HG03342 (cell line): ENCODE data around the gene FRMD8.

Experiments
- ATAC-seq: cut with Tn5 transposase; IDR thresholded peaks from one replicate; pipeline ENCODE4 v1.9.1; 2021; ENCODE audit warnings: mild to moderate bottlenecking, moderate library complexity; ENCODE audit not compliant: unreplicated experiment

The FRMD8 gene

GRCh38 chr11:65434057-65434666 is 47.7 kb downstream of the FRMD8 start:
- no peak for ATAC-seq

- ATAC-seq = no peak
Observed at GRCh38 chr11:65434667-65435410, 48.4 kb downstream of the FRMD8 start.

- no peak for ATAC-seq
Observed at GRCh38 chr11:65435411-65435931, 49.0 kb downstream of the FRMD8 start.

GRCh38 chr11:65435981-65436411 is 49.6 kb downstream of the FRMD8 start:
- no peak for ATAC-seq

GRCh38 chr11:65436412-65437032 is 50.1 kb downstream of the FRMD8 start:
- ATAC-seq = no peak

- ATAC-seq = no peak
Observed at GRCh38 chr11:65437436-65438227, 51.2 kb downstream of the FRMD8 start.

- no peak for ATAC-seq
Observed at GRCh38 chr11:65438257-65439151, 52.1 kb downstream of the FRMD8 start.

GRCh38 chr11:65439331-65440181 is 53.1 kb downstream of the FRMD8 start:
- no peak for ATAC-seq

GRCh38 chr11:65440831-65441499 is 54.5 kb downstream of the FRMD8 start:
- ATAC-seq = peak; percentile 45

GRCh38 chr11:65442842-65443331 is 56.5 kb downstream of the FRMD8 start:
- ATAC-seq = no peak

GRCh38 chr11:65444314-65445051 is 58.0 kb downstream of the FRMD8 start:
- ATAC-seq = no peak

GRCh38 chr11:65445101-65445603 is 58.7 kb downstream of the FRMD8 start:
- ATAC-seq = no peak

GRCh38 chr11:65445604-65446445 is 59.4 kb downstream of the FRMD8 start:
- ATAC-seq = no peak

- no peak for ATAC-seq
Observed at GRCh38 chr11:65446446-65447277, 60.2 kb downstream of the FRMD8 start.

GRCh38 chr11:65448074-65448417 is 61.6 kb downstream of the FRMD8 start:
- ATAC-seq = no peak
